ENCODE results near the gene UBQLN4.

- TF ChIP-seq CTCF (IDR thresholded peaks at IDR 0.05) = no peak
- TF ChIP-seq, protein P1, sequence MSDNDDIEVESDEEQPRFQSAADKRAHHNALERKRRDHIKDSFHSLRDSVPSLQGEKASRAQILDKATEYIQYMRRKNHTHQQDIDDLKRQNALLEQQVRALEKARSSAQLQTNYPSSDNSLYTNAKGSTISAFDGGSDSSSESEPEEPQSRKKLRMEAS (IDR thresholded peaks at IDR 0.05; ENCODE audit: low read depth) = no peak
- TF ChIP-seq ELF1 (IDR thresholded peaks at IDR 0.05) = no peak
- no peak for TF ChIP-seq TAF1 (IDR thresholded peaks at IDR 0.05; ENCODE audit: borderline replicate concordance, low read depth, low read length)
- no peak for TF ChIP-seq MXI1 (IDR thresholded peaks at IDR 0.05; ENCODE audit: low read depth, low read length)
- TF ChIP-seq JUND (IDR thresholded peaks at IDR 0.05) = no peak
- no peak for TF ChIP-seq RFX5 (IDR thresholded peaks at IDR 0.05; ENCODE audit: low read length)
- no peak for TF ChIP-seq EZH2phosphoT487 (IDR thresholded peaks at IDR 0.05; ENCODE audit: borderline replicate concordance, low read depth)
These were observed 27.2 kb upstream of the UBQLN4 start for GRCh38 chr1:156080863-156081179.
